ENCODE results near the gene PRKCQ. TPM values are rescaled to one million over a fixed set of nuclear protein-coding genes. Genes with fewer than 3 reads are reported as not detected.

Gene PRKCQ
- total RNA-seq, 2 donors from 2014 or later, result 0.33 to 6.0 TPM

DNA sequence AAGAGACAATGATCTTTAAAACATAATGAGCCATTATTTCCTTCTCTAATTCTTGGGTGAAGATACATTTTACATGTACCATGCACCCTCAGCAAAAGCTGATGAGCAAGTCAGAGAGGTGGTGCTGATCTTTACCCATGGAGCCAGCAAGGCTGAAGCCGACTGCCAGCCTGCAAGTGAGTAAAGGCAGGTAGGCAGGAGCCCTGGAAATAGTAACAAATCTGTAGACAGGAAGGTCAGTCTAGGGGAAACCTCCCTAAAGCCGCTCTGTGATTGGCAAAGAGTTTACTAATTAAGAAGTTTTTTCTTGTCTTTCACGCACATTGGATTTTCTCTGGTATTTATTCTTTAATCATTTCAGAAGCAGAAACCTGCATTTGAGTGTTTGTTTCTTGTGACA, 67.9 kb downstream of the PRKCQ start:
- WGBS, 2 donors, result 87 to 95% methylated on average over 3 of the region's 3 CpGs
- Histone ChIP-seq H3K9me3 (no peaks in the 10 kb centered on the region), H3K4me3 (no peak overlapping the region), H3K4me1 (no peaks in the 10 kb centered on the region), H3K27ac (no peak overlapping the region), H3K27me3 (no peaks in the 10 kb centered on the region), H3K36me3 (replicated peaks in 1 of 2; ENCODE audit: insufficient read depth in 1 of 2, low read depth in 2 of 2) (no peaks in the 10 kb centered on the region)
- TF ChIP-seq, protein P1, sequence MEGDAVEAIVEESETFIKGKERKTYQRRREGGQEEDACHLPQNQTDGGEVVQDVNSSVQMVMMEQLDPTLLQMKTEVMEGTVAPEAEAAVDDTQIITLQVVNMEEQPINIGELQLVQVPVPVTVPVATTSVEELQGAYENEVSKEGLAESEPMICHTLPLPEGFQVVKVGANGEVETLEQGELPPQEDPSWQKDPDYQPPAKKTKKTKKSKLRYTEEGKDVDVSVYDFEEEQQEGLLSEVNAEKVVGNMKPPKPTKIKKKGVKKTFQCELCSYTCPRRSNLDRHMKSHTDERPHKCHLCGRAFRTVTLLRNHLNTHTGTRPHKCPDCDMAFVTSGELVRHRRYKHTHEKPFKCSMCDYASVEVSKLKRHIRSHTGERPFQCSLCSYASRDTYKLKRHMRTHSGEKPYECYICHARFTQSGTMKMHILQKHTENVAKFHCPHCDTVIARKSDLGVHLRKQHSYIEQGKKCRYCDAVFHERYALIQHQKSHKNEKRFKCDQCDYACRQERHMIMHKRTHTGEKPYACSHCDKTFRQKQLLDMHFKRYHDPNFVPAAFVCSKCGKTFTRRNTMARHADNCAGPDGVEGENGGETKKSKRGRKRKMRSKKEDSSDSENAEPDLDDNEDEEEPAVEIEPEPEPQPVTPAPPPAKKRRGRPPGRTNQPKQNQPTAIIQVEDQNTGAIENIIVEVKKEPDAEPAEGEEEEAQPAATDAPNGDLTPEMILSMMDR (IDR thresholded peaks at IDR 0.05), result no peak
- TF ChIP-seq POLR2A (IDR thresholded peaks at IDR 0.05), result no peak
- ATAC-seq, result no peak
- intact Hi-C loops (cut with DNase I), result no loop called here
- DNase-seq, result no peak

DNA sequence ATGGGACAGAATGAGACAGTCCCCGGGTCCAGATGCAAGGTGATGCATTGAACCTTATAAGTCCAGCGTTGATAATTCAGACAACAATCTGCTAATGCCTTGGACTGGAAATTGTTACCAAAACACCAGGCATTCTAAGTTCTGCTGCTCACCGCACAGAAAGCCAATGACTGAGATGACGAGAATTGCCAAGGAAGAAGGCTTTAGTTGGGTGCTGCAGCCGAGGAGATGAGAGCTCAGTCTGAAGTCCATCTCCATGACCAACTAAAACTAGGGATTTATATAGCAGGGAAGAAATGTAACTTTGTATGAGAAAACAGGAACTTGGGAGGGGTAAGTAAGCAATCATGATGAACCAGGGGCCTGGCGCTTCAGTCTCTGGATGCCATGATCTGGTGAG, 68.7 kb downstream of the PRKCQ start:
- no peak for ATAC-seq
- no peak for DNase-seq
- Histone ChIP-seq H3K36me3 (replicated peaks in 1 of 2; ENCODE audit: insufficient read depth in 1 of 2, low read depth in 2 of 2) (no peaks in the 10 kb centered on the region), H3K4me3 (no peak overlapping the region), H3K9me3 (no peaks in the 10 kb centered on the region), H3K4me1 (no peaks in the 10 kb centered on the region), H3K27me3 (no peaks in the 10 kb centered on the region), H3K27ac (no peak overlapping the region)
- TF ChIP-seq POLR2A (IDR thresholded peaks at IDR 0.05), result no peak
- intact Hi-C loops (cut with DNase I), result no loop called here
- WGBS, 2 donors, result 93% methylated on average over 6 of the region's 6 CpGs

DNA sequence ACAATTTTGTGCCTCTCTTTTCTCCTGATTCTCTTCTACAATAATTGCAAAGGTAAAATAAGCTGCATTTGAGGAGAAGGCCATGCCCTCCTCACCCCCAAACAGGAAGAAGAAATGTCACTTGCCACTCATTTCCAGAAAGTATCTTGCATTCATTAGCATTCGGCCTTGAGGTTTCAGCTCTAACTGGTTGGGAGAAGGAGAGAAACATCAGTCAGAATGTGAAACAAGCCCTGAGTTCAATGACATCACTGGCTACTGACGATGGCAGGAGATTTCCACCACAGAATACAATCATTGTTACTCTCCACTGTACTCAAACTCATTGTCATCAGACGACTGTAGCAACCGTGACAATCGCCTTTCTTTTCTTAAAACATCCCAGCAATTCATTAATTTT, 72.8 kb downstream of the PRKCQ start:
- no peaks in the 10 kb centered on the region for H3K4me1 ChIP-seq
- TF ChIP-seq, protein P1 (IDR thresholded peaks at IDR 0.05), result no peak
- no peak for TF ChIP-seq POLR2A (IDR thresholded peaks at IDR 0.05)
- no peak overlapping the region for H3K4me3 ChIP-seq
- H3K36me3 ChIP-seq (replicated peaks in 1 of 2; ENCODE audit: insufficient read depth in 1 of 2, low read depth in 2 of 2), result no peaks in the 10 kb centered on the region
- DNase-seq, result no peak
- no peak for ATAC-seq
- WGBS, 2 donors, result 84 to 88% methylated on average over 5 of the region's 5 CpGs
- intact Hi-C loops (cut with DNase I), result no loop called here
- no peaks in the 10 kb centered on the region for H3K27me3 ChIP-seq
- no peaks in the 10 kb centered on the region for H3K9me3 ChIP-seq
- H3K27ac ChIP-seq, result no peak overlapping the region

DNA sequence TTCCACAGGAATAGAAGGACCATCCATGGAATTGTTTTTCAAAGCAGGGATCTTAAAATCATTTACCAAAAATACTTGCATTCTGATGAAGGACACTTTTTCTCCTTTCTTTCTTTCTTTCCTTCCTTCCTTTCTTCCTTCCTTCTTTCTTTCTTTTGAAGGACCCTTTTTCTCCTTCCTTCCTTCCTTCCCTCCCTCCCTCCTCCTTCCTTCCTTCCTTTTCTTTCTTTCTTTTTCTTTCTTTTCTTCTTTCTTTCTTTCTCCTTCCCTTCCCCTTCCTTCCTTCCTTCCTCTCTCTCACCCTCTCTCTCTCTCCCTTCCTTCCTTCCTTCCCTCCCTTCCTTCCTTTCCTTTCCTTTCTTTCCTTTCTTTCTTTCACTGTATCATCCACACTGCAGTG, 74.8 kb downstream of the PRKCQ start:
- no peaks in the 10 kb centered on the region for H3K36me3 ChIP-seq (replicated peaks in 1 of 2; ENCODE audit: insufficient read depth in 1 of 2, low read depth in 2 of 2)
- no peaks in the 10 kb centered on the region for H3K4me1 ChIP-seq
- H3K27me3 ChIP-seq, result no peaks in the 10 kb centered on the region
- H3K9me3 ChIP-seq, result no peaks in the 10 kb centered on the region
- TF ChIP-seq POLR2A (IDR thresholded peaks at IDR 0.05), result no peak
- TF ChIP-seq, protein P1 (IDR thresholded peaks at IDR 0.05), result no peak
- H3K4me3 ChIP-seq, result no peak overlapping the region
- DNase-seq (no peak), ATAC-seq (no peak)
- intact Hi-C loops (cut with DNase I), result no loop called here
- no peak overlapping the region for H3K27ac ChIP-seq

DNA sequence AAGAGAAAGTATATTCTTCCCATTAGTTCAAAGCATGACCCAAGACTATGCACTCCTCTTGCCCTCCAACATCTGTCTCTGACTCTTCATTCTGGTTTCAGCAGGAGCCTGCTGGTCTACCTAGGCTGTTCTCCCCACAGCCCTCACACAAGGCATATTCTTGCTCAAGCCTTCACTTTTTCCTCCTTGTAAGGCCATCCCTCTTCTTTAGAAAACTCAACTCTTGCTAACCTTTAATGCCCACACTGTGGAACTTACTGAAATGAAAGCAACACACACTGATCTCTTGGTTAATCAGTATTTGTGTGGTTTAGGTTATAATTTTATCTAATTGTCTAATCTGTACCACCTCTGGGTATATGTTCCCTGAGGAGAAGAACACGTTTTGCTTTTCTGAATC, 75.8 kb downstream of the PRKCQ start:
- no peak for TF ChIP-seq POLR2A (IDR thresholded peaks at IDR 0.05)
- TF ChIP-seq, protein P1 (IDR thresholded peaks at IDR 0.05), result no peak
- Histone ChIP-seq H3K4me3 (no peak overlapping the region), H3K36me3 (replicated peaks in 1 of 2; ENCODE audit: insufficient read depth in 1 of 2, low read depth in 2 of 2) (no peaks in the 10 kb centered on the region), H3K27me3 (no peaks in the 10 kb centered on the region), H3K4me1 (no peaks in the 10 kb centered on the region), H3K9me3 (no peaks in the 10 kb centered on the region), H3K27ac (no peak overlapping the region)
- intact Hi-C loops (cut with DNase I), result no loop called here
- 63 to 75% methylated on average over 1 of the region's 1 CpG for WGBS, 2 donors
- no peak for DNase-seq
- ATAC-seq, result no peak

Measured in body of pancreas (tissue), 4 donors.